K562 (cell line): Measurements from ENCODE around the gene HSD3B7. TPM values are rescaled to one million over a fixed set of nuclear protein-coding genes. Genes with fewer than 3 reads are reported as not detected.

Experiments
- ATAC-seq: fragments of 200-7000 bp; cut with Tn5 transposase; 3 replicates; pipeline ENCODE4 v1.9.1; 2020; ENCODE audit warnings: moderate library complexity
- BruUV-seq: library from RNA; stranded (reverse); fragments of 400-500 nt; replicated peaks from 2 replicates; lab custom pipeline; 2021; lab: Mats Ljungman, UMichigan
- CTCF ChIA-PET: fragments of 300-600 bp; formaldehyde crosslinking; extraction: SDS; loops from one replicate; lab custom pipeline; 2021; ENCODE audit warnings: low intra/inter-chr PET ratio; lab: Yijun Ruan, JAX
- POLR2A ChIA-PET: fragments of 300-600, 350-650 bp; sonication (Branson Sonifier 250); formaldehyde crosslinking; extraction: SDS; loops from one replicate; lab custom pipeline; 2021; ENCODE audit warnings: antibody characterized with exemption, inconsistent platforms; lab: Yijun Ruan, JAX
- DNase-seq, 4 experiments: peaks; one replicate each; pipeline versions ENCODE4 v3.0.0 to v3.0.0-alpha.2; 2011 to 2018; ENCODE audit warnings: low spot score in 3 of 4, mixed read lengths in 3 of 4; ENCODE audit errors: extremely low read depth in 1 of 4
- FAIRE-seq: peaks from 2 replicates; lab custom pipeline; 2011; peaks lifted over from hg19 to GRCh38; lab: Jason Lieb, UNC
- H2AFZ ChIP-seq: 2 replicates; pipeline ENCODE4 v1.6.0; 2011; ENCODE audit warnings: low read depth, low read length, control low read depth, inconsistent platforms
- H3K27ac ChIP-seq: fragments of 200-600 bp; 3 replicates; pipeline ENCODE4 v1.8.0; 2011; ENCODE audit warnings: low read depth, mild to moderate bottlenecking, control low read depth, inconsistent platforms, low read length, moderate library complexity, mixed read lengths; ENCODE audit errors: extremely low read depth
- H3K27me3 ChIP-seq, 2 experiments: fragments of 300-600 bp in 1 of 2; 2 replicates in 1 of 2; 3 replicates in 1 of 2; pipeline versions ENCODE4 v1.6.0 to v1.8.0; 2011; ENCODE audit warnings: inconsistent platforms in 2 of 2, low read length in 2 of 2, mild to moderate bottlenecking in 1 of 2, mixed read lengths in 1 of 2, moderate library complexity in 1 of 2; ENCODE audit not compliant: control insufficient read depth in 2 of 2, insufficient read depth in 2 of 2
- H3K36me3 ChIP-seq: fragments of 300-600 bp; 3 replicates; pipeline ENCODE4 v1.8.0; 2011; ENCODE audit warnings: mild to moderate bottlenecking, low read length, inconsistent platforms; ENCODE audit not compliant: control insufficient read depth, insufficient read depth
- H3K4me1 ChIP-seq, 2 experiments: fragments of 200-600 bp in 1 of 2; replicated peaks in 1 of 2; 2 replicates in 1 of 2; 3 replicates in 1 of 2; pipeline versions ENCODE4 v1.5.1 to v1.8.0; 2011; ENCODE audit warnings: inconsistent platforms in 2 of 2, low read length in 2 of 2, mild to moderate bottlenecking in 1 of 2, mixed read lengths in 1 of 2, moderate library complexity in 1 of 2; ENCODE audit not compliant: control insufficient read depth in 2 of 2, insufficient read depth in 2 of 2
- H3K4me2 ChIP-seq: 2 replicates; pipeline ENCODE4 v1.6.1; 2011; ENCODE audit warnings: low read length, control low read depth, inconsistent platforms, mixed read lengths; ENCODE audit not compliant: insufficient read depth
- H3K4me3 ChIP-seq: fragments of 200-600 bp; sonication (generic), shearing (Covaris generic); 2 replicates; pipeline ENCODE4 v1.5.1; 2016; ENCODE audit warnings: control low read depth, inconsistent platforms
- H3K79me2 ChIP-seq: fragments of 200-600 bp; 3 replicates; pipeline ENCODE4 v1.8.0; 2011; ENCODE audit warnings: low read length, inconsistent platforms; ENCODE audit not compliant: control insufficient read depth, insufficient read depth
- H3K9ac ChIP-seq, 2 experiments: 2 replicates each; pipeline versions ENCODE4 v1.6.0 to v1.6.1; 2011; ENCODE audit warnings: low read depth in 2 of 2, low read length in 2 of 2, control low read depth in 1 of 2, inconsistent platforms in 1 of 2, mild to moderate bottlenecking in 1 of 2, mixed read lengths in 1 of 2; ENCODE audit not compliant: insufficient read depth in 1 of 2
- H3K9me1 ChIP-seq: one replicate; pipeline ENCODE4 v1.6.0; 2011; ENCODE audit warnings: inconsistent platforms, mild to moderate bottlenecking, low read length, moderate library complexity; ENCODE audit not compliant: control insufficient read depth, insufficient read depth
- H3K9me3 ChIP-seq: replicated peaks from 2 replicates; pipeline ENCODE4 v1.5.1; 2011; ENCODE audit warnings: low read depth, low read length, inconsistent platforms; ENCODE audit not compliant: control insufficient read depth, insufficient read depth
- H4K20me1 ChIP-seq: replicated peaks from 2 replicates; pipeline ENCODE4 v1.6.1; 2011; ENCODE audit warnings: low read length, inconsistent platforms, mixed read lengths; ENCODE audit not compliant: control insufficient read depth, insufficient read depth
- CHCHD3 ChIP-seq: fragments of 250-450 bp; sonication (Bioruptor Pico); IDR thresholded peaks from 2 replicates; pipeline ENCODE4 v2.1.2; 2022; ENCODE audit warnings: mild to moderate bottlenecking
- EP400 ChIP-seq: fragments of 450-650 bp; IDR thresholded peaks from 2 replicates; pipeline ENCODE4 v1.6.1; 2017; ENCODE audit warnings: antibody characterized with exemption, mild to moderate bottlenecking, moderate library complexity
- ESRRA ChIP-seq: fragments of 450-650 bp; IDR thresholded peaks from 2 replicates; pipeline ENCODE4 v1.6.1; 2014; ENCODE audit warnings: low read depth, mild to moderate bottlenecking, moderate library complexity, borderline replicate concordance
- FOSL1 ChIP-seq: fragments of 200-800 bp; sonication (Bioruptor generic); conservative IDR thresholded peaks from 2 replicates; pipeline ENCODE4 v1.6.1; 2016; ENCODE audit warnings: missing genetic modification characterization, missing compliant biosample characterization
- HOXB6 ChIP-seq: fragments of 250-450 bp; sonication (Bioruptor Pico); IDR thresholded peaks from 2 replicates; pipeline ENCODE4 v1.5.1; 2022; ENCODE audit warnings: mild to moderate bottlenecking, borderline replicate concordance
- KLF13 ChIP-seq: fragments of 450-650 bp; IDR thresholded peaks from 2 replicates; pipeline ENCODE4 v1.6.1; 2016; ENCODE audit warnings: missing genetic modification characterization, low read depth, mild to moderate bottlenecking, missing compliant biosample characterization, moderate library complexity, borderline replicate concordance
- MAX ChIP-seq: sonication (generic); formaldehyde crosslinking; IDR thresholded peaks from 2 replicates; pipeline ENCODE4 v1.9.0; 2022; ENCODE audit warnings: mild to moderate bottlenecking, missing genetic modification reagents
- MCM2 ChIP-seq: fragments of 450-650 bp; IDR thresholded peaks from 2 replicates; pipeline ENCODE4 v1.6.1; 2017; ENCODE audit warnings: low read depth, mild to moderate bottlenecking
- MEF2A ChIP-seq: IDR thresholded peaks from 2 replicates; pipeline ENCODE4 v1.6.1; 2011; ENCODE audit warnings: low read depth, mild to moderate bottlenecking, low read length, moderate library complexity; ENCODE audit not compliant: control insufficient read depth
- POLR3A ChIP-seq: IDR thresholded peaks from 2 replicates; pipeline ENCODE4 v1.6.1; 2011; ENCODE audit warnings: borderline replicate concordance, mild to moderate bottlenecking, moderate library complexity; ENCODE audit not compliant: insufficient read length, insufficient read depth; ENCODE audit errors: extremely low read depth
- SFPQ ChIP-seq: fragments of 200-400 bp; formaldehyde crosslinking; IDR thresholded peaks from 2 replicates; pipeline ENCODE4 v1.6.1; 2017; ENCODE audit warnings: mild to moderate bottlenecking, low read depth, low read length, moderate library complexity
- SMAD3 ChIP-seq: fragments of 450-650 bp; formaldehyde crosslinking; conservative IDR thresholded peaks from 2 replicates; pipeline ENCODE4 v1.4.0; 2020; ENCODE audit warnings: mild to moderate bottlenecking
- TSHZ1 ChIP-seq: fragments of 250-450 bp; sonication (Bioruptor Pico); IDR thresholded peaks from 2 replicates; pipeline ENCODE4 v1.4.0; 2020; ENCODE audit warnings: mild to moderate bottlenecking, moderate library complexity
- ZNF174 ChIP-seq: fragments of 250-450 bp; sonication (Bioruptor Pico); IDR thresholded peaks from 2 replicates; pipeline ENCODE4 v1.4.0; 2020; ENCODE audit warnings: mild to moderate bottlenecking
- ZNF584 ChIP-seq: fragments of 200-800 bp; sonication (Bioruptor generic); IDR thresholded peaks from 2 replicates; pipeline ENCODE4 v1.6.1; 2016; ENCODE audit warnings: low read depth, mild to moderate bottlenecking, missing genetic modification characterization, missing compliant biosample characterization
- WGBS: fragments of 100-300 bp; shearing (Covaris generic); methylation state at CpG from one replicate; pipeline ENCODE4 v1.1.6; 2016; ENCODE audit warnings: low coverage, mixed read lengths; ENCODE audit not compliant: insufficient coverage; ENCODE audit errors: missing lambda C conversion rate; 5-methylcytosine and 5-hydroxymethylcytosine counted together
- in situ Hi-C: fragments of 300-500 bp; cut with MboI; formaldehyde crosslinking; loops from 4 replicates; pipeline ENCODE4 v1.15.0; 2018; ENCODE audit warnings: inconsistent platforms, mixed read lengths
- intact Hi-C: fragments of 100-400 bp; cut with micrococcal nuclease; formaldehyde crosslinking; loops from 2 replicates; pipeline ENCODE4 v1.14.2; 2022
- polyA plus RNA-seq, 8 experiments: library from polyadenylated mRNA; depleted of rRNA in 4 of 8; stranded (reverse) in 5 of 8; unstranded in 3 of 8; fragments of >200 nt; fragmentation: Nextera tagmentation in 2 of 8; fragmentation: Illumina TruSeq in 1 of 8; extraction: Ambion mirVana in 2 of 8; extraction: Trizol in 1 of 8; gene quantifications; 2 replicates each; pipeline versions ENCODE4 v1.2.1 to v1.2.3, GENCODE V29; 2011 to 2014; ENCODE audit warnings: inconsistent platforms in 1 of 8, missing spikeins in 1 of 8
- total RNA-seq, 7 experiments: library from RNA; depleted of rRNA in 6 of 7; stranded (reverse); fragments of >200 nt in 6 of 7; fragmentation: Illumina TruSeq in 2 of 7; extraction: Trizol in 2 of 7; gene quantifications; 2 replicates each; pipeline versions ENCODE4 v1.2.1 to v1.2.3, GENCODE V29; 2011 to 2021; ENCODE audit warnings: low replicate concordance in 1 of 7

The HSD3B7 gene
- total and polyA plus RNA-seq, 9 of the 15 experiments (the other 6 are each of a cell fraction or from before 2014, with no cell fraction given) = 5.4 to 49.1 (median 23.0) TPM

GRCh38 chr16:30985401-30986128, 558 bp downstream of the HSD3B7 start:
- POLR2A ChIA-PET = interaction anchor here (0.6 to 5.7 kb wide), 17 partner anchors 10 to 881 kb away, joined by 3 to 32 read pairs (median 3); partner anchors contain the start of genes FUS, KAT8, PHKG2 and SETD1A
- peak; percentile 65 for FAIRE-seq
- TF ChIP-seq ZNF584 (CRISPR knock-in tag) (no peak), KLF13 (tag) (no peak), SFPQ (no peak), TSHZ1 (CRISPR knock-in tag) (no peak), HOXB6 (CRISPR knock-in tag) (no peak), POLR3A (no peak), EP400 (peak; percentile 77; the same call in 1 of the 2 replicates), MCM2 (no peak), MEF2A (no peak), CHCHD3 (no peak), ZNF174 (no peak), SMAD3 (CRISPR knock-in tag) (no peak), ESRRA (no peak), MAX (CRISPR knock-in tag) (peak; percentile 88), FOSL1 (tag) (peak; percentile 70)

More at GRCh38 chr16:30985401-30986128, 558 bp downstream of the HSD3B7 start:
- DNase-seq (peak; percentile 60 to 63 (median 62)), ATAC-seq (peak; percentile 76)
- peak overlapping the region; percentile 89 for H2AFZ ChIP-seq
- peaks cover 2% of the 10 kb centered on the region for H3K9me1 ChIP-seq
- CTCF ChIA-PET = interaction anchor here (0.6 to 2.1 kb wide), 6 partner anchors 57 to 883 kb away, joined by 3 to 15 read pairs (median 5); no protein-coding TSS in a partner anchor
- intact Hi-C loops = loop anchor here (1.0 to 10.0 kb wide), 5 partner anchors 31 to 457 kb away; partner anchors contain the start of genes VKORC1 and ZNF843
- peak overlapping the region; percentile 61 to 94 for H3K9ac ChIP-seq
- in situ Hi-C loops = loop anchor here (10.0 to 25.0 kb wide), 2 partner anchors 309 to 452 kb away; partner anchors contain the start of genes COX6A2 and ZNF843
- peaks cover 15% of the 10 kb centered on the region for H3K79me2 ChIP-seq
- peak overlapping the region; percentile 80 for H3K4me2 ChIP-seq
- H3K36me3 ChIP-seq = peaks cover 58% of the 10 kb centered on the region; the same call in 2 of the 3 replicates
- no peaks in the 10 kb centered on the region for H3K9me3 ChIP-seq
- H4K20me1 ChIP-seq = no peaks in the 10 kb centered on the region; the same call in none of the 2 replicates
- H3K4me3 ChIP-seq = peak overlapping the region; percentile 44
- H3K27me3 ChIP-seq = no peaks in the 10 kb centered on the region
- peak overlapping the region; percentile 51 for H3K27ac ChIP-seq
- TSS peak; percentile 34 for BruUV-seq
- peaks cover 7 to 65% of the 10 kb centered on the region in 2 experiments; a peak in 4 of 5 replicates for H3K4me1 ChIP-seq
- WGBS = 41% methylated on average over 19 of the region's 20 CpGs
